ENCODE measurements around the gene NTM. TPM values are rescaled to one million over a fixed set of nuclear protein-coding genes. Genes with fewer than 3 reads are reported as not detected.

NTM gene
- total RNA-seq, 4 donors from 2014 or later, result 1.4 to 2.8 (median 1.7) TPM

GRCh38 chr11:131662317-131662972 lies 292.0 kb downstream of the NTM start:
- DNase-seq, result no peak
- no peaks in the 10 kb centered on the region for H3K36me3 ChIP-seq
- TF ChIP-seq POLR2A (IDR thresholded peaks at IDR 0.05), result no peak
- TF ChIP-seq, protein P1, sequence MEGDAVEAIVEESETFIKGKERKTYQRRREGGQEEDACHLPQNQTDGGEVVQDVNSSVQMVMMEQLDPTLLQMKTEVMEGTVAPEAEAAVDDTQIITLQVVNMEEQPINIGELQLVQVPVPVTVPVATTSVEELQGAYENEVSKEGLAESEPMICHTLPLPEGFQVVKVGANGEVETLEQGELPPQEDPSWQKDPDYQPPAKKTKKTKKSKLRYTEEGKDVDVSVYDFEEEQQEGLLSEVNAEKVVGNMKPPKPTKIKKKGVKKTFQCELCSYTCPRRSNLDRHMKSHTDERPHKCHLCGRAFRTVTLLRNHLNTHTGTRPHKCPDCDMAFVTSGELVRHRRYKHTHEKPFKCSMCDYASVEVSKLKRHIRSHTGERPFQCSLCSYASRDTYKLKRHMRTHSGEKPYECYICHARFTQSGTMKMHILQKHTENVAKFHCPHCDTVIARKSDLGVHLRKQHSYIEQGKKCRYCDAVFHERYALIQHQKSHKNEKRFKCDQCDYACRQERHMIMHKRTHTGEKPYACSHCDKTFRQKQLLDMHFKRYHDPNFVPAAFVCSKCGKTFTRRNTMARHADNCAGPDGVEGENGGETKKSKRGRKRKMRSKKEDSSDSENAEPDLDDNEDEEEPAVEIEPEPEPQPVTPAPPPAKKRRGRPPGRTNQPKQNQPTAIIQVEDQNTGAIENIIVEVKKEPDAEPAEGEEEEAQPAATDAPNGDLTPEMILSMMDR (IDR thresholded peaks at IDR 0.05), result no peak
- no peaks in the 10 kb centered on the region for H3K9me3 ChIP-seq
- H3K4me1 ChIP-seq, result no peaks in the 10 kb centered on the region
- H3K27ac ChIP-seq, result no peak overlapping the region
- no peak overlapping the region for H3K4me3 ChIP-seq
- H3K27me3 ChIP-seq, result no peaks in the 10 kb centered on the region

DNA sequence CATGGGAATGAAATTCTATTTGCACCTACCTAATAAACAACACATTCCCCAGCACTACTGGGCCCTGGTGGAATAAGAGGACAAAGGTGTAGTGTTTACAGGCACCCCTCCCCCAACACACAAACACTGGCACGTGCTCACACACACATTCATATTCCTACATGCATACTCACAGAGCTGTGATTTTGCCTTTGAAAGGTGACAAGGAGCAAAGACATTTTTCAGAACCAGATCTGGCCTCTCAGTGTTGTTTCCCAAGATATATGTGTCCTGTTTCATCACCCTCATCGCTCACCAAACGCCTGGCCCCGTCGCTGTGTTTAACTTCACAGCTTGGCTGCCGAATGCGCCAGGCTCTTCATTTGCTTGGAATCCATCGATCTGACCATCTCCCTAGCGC lies 292.6 kb downstream of the NTM start:
- no peak overlapping the region for H3K27ac ChIP-seq
- H3K4me3 ChIP-seq, result no peak overlapping the region
- no peak for DNase-seq
- H3K4me1 ChIP-seq, result no peaks in the 10 kb centered on the region
- no peaks in the 10 kb centered on the region for H3K9me3 ChIP-seq
- H3K27me3 ChIP-seq, result no peaks in the 10 kb centered on the region
- H3K36me3 ChIP-seq, result no peaks in the 10 kb centered on the region
- TF ChIP-seq, protein P1 (IDR thresholded peaks at IDR 0.05), result no peak
- no peak for TF ChIP-seq POLR2A (IDR thresholded peaks at IDR 0.05)

GRCh38 chr11:131663405-131664200 lies 293.2 kb downstream of the NTM start:
- TF ChIP-seq, protein P1 (IDR thresholded peaks at IDR 0.05), result no peak
- no peak for TF ChIP-seq POLR2A (IDR thresholded peaks at IDR 0.05)
- no peak for DNase-seq
- Histone ChIP-seq H3K9me3 (no peaks in the 10 kb centered on the region), H3K4me3 (no peak overlapping the region), H3K27me3 (no peaks in the 10 kb centered on the region), H3K27ac (no peak overlapping the region), H3K4me1 (no peaks in the 10 kb centered on the region), H3K36me3 (no peaks in the 10 kb centered on the region)

DNA sequence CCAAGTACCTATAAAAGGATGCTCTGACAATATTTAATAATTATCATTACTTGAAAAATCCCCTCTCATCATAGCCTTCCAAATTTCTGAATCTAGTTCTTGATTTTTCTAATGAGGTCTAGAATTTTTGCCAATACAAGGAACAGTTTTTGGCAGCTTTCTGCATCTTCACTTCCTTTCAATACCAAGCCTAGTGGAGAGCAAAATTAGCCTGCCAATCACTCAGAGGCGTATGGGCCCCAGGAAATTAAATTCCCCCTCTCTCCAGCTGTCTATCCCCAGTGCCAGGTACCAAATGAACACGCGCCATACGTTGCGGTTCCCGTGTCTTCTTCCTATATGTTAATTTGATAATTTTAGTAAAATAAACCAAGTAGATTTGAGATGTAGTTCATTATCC lies 293.9 kb downstream of the NTM start:
- H3K4me3 ChIP-seq, result no peak overlapping the region
- H3K4me1 ChIP-seq, result no peaks in the 10 kb centered on the region
- no peak for DNase-seq
- H3K27me3 ChIP-seq, result no peaks in the 10 kb centered on the region
- no peaks in the 10 kb centered on the region for H3K9me3 ChIP-seq
- TF ChIP-seq, protein P1 (IDR thresholded peaks at IDR 0.05), result no peak
- no peak for TF ChIP-seq POLR2A (IDR thresholded peaks at IDR 0.05)
- H3K27ac ChIP-seq, result no peak overlapping the region
- H3K36me3 ChIP-seq, result no peaks in the 10 kb centered on the region

- Histone ChIP-seq H3K27ac (no peak overlapping the region), H3K27me3 (no peaks in the 10 kb centered on the region), H3K9me3 (no peaks in the 10 kb centered on the region), H3K36me3 (no peaks in the 10 kb centered on the region), H3K4me1 (no peaks in the 10 kb centered on the region), H3K4me3 (no peak overlapping the region)
- no peak for DNase-seq
- TF ChIP-seq, protein P1 (IDR thresholded peaks at IDR 0.05), result no peak
- TF ChIP-seq POLR2A (IDR thresholded peaks at IDR 0.05), result no peak
Observed at GRCh38 chr11:131664816-131665215, 294.4 kb downstream of the NTM start.

All from Peyer's patch (tissue), 4 donors.